T-helper 2 cell treated with Interferon-gamma antibody and Interleukin-4, amounts not matched to agents 5 μg/mL and 100 μg/mL, for 36 hours (primary cell): ENCODE results near the gene COL24A1.
"Not testable (repeated sequence)": the region's sequence is repeated elsewhere in the genome, so short reads cannot be mapped to it uniquely, and the experiment has no call there.

Source experiments
- DNase-seq: peaks from one replicate; pipeline ENCODE4 v3.0.0; 2021; ENCODE audit warnings: low spot score
- H3K27ac Mint-ChIP-seq: one replicate; pipeline ENCODE4 v1.8.0; 2021; ENCODE audit warnings: mild to moderate bottlenecking, mixed read lengths
- H3K27me3 Mint-ChIP-seq: one replicate; pipeline ENCODE4 v1.8.0; 2021; ENCODE audit warnings: low read depth, mixed read lengths
- H3K36me3 Mint-ChIP-seq: one replicate; pipeline ENCODE4 v1.8.0; 2021; ENCODE audit warnings: low read depth, mixed read lengths
- H3K4me1 Mint-ChIP-seq: one replicate; pipeline ENCODE4 v1.8.0; 2021; ENCODE audit warnings: low read depth, mixed read lengths
- H3K4me3 Mint-ChIP-seq: one replicate; pipeline ENCODE4 v1.8.0; 2022; ENCODE audit warnings: mild to moderate bottlenecking, moderate library complexity, mixed read lengths
- H3K9me3 Mint-ChIP-seq: one replicate; pipeline ENCODE4 v1.8.0; 2021; ENCODE audit warnings: mixed read lengths

The COL24A1 gene

DNA sequence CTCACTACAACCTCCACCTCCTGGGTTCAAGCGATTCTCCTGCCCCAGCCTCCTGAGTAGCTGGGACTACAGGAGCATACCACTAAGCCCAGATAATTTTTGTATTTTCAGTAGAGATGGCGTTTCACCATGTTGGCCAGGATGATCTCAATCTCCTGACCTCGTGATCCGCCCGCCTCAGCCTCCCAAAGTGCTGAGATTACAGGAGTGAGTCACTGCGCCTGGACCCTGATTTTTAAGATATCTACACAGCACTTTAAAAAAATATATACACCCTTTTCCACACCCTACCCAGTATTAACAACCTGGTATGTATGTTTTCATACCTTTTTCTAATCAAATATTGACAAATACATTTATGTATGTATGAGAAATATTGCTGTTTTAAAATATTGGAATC lies 379.6 kb downstream of the COL24A1 start:
- not testable (repeated sequence) for H3K36me3 Mint-ChIP-seq, H3K27ac Mint-ChIP-seq, H3K9me3 Mint-ChIP-seq, H3K4me3 Mint-ChIP-seq, H3K4me1 Mint-ChIP-seq, DNase-seq, H3K27me3 Mint-ChIP-seq

GRCh38 chr1:85762804-85763203 lies 393.8 kb downstream of the COL24A1 start:
- no peak overlapping the region for H3K4me3 Mint-ChIP-seq
- DNase-seq = no peak
- no peaks in the 10 kb centered on the region for H3K9me3 Mint-ChIP-seq
- no peak overlapping the region for H3K27ac Mint-ChIP-seq
- no peaks in the 10 kb centered on the region for H3K36me3 Mint-ChIP-seq
- no peaks in the 10 kb centered on the region for H3K4me1 Mint-ChIP-seq
- H3K27me3 Mint-ChIP-seq = no peaks in the 10 kb centered on the region

DNA sequence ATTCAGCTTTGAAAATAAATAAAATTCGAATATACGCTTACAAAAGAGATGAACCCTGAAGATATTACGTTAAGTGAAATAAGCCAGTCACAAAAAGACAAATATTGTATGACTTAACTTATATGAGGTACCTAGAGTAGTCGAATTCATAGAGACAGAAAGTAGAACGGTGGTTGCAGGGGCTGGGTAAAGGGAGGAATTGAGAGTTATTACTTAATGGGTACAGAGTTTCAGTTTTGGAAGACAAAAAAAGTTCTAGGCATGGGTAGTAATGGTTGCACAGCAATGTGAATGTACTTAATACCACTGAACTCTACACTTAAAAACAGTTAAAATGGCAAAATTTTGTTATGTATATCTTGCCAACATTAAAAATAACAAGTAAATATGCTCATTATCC lies 399.7 kb downstream of the COL24A1 start:
- no peak overlapping the region for H3K27ac Mint-ChIP-seq
- H3K9me3 Mint-ChIP-seq = no peaks in the 10 kb centered on the region
- no peak overlapping the region for H3K4me3 Mint-ChIP-seq

DNA sequence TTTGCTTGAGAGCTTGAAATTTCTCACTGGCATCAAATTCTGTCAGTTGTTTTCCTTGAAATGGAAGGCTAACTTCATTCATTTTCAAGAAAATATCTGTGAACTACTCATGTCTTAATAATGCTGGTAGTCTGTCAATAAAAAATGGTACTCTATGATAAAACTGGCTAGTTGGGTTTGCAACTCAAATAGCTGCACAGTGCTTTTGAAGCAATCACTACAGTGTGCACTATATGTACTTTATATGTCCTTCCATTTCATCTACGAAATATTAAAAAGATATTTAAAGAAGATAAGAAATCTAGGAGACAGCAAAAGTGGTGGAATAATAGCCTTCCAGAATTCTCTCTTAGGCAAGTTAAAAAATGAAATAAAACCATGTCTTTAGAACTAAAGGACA lies 408.5 kb downstream of the COL24A1 start:
- H3K9me3 Mint-ChIP-seq = no peaks in the 10 kb centered on the region
- no peaks in the 10 kb centered on the region for H3K27me3 Mint-ChIP-seq
- no peak for DNase-seq
- H3K4me1 Mint-ChIP-seq = no peaks in the 10 kb centered on the region
- H3K36me3 Mint-ChIP-seq = no peaks in the 10 kb centered on the region
- H3K4me3 Mint-ChIP-seq = no peak overlapping the region
- no peak overlapping the region for H3K27ac Mint-ChIP-seq

More for the DNA sequence above, 399.7 kb downstream of the COL24A1 start:
- no peak for DNase-seq
- Mint-ChIP-seq H3K36me3 (no peaks in the 10 kb centered on the region), H3K4me1 (no peaks in the 10 kb centered on the region), H3K27me3 (no peaks in the 10 kb centered on the region)

GRCh38 chr1:85746777-85747176 lies 409.8 kb downstream of the COL24A1 start:
- Mint-ChIP-seq H3K27ac (no peak overlapping the region), H3K27me3 (no peaks in the 10 kb centered on the region), H3K9me3 (no peaks in the 10 kb centered on the region), H3K4me3 (no peak overlapping the region), H3K36me3 (no peaks in the 10 kb centered on the region), H3K4me1 (no peaks in the 10 kb centered on the region)
- DNase-seq = no peak

- DNase-seq = no peak
- Mint-ChIP-seq H3K27me3 (no peaks in the 10 kb centered on the region), H3K4me1 (no peaks in the 10 kb centered on the region), H3K9me3 (no peaks in the 10 kb centered on the region), H3K27ac (no peak overlapping the region), H3K36me3 (no peaks in the 10 kb centered on the region), H3K4me3 (no peak overlapping the region)
These were observed 412.8 kb downstream of the COL24A1 start for GRCh38 chr1:85743814-85744213.

DNA sequence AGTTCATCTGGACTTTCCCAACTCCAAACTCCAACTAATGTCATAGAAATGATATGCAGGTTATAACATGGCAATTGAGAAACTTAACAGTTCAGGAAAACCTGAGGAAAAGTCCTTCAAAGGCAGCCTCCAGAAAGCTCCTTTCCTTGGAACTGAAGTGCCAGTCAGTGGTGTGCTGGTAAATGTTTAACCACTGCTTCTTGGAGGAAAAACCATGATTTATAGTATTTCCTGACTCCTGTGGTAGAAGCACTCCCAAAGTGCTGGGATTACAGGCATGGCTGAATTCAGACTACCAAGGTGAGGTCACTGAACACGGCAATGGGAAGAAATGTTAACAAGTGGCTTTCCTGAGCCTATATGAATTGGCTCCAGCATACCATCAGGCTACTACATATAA lies 421.6 kb downstream of the COL24A1 start:
- H3K9me3 Mint-ChIP-seq = no peaks in the 10 kb centered on the region
- no peak overlapping the region for H3K27ac Mint-ChIP-seq

DNA sequence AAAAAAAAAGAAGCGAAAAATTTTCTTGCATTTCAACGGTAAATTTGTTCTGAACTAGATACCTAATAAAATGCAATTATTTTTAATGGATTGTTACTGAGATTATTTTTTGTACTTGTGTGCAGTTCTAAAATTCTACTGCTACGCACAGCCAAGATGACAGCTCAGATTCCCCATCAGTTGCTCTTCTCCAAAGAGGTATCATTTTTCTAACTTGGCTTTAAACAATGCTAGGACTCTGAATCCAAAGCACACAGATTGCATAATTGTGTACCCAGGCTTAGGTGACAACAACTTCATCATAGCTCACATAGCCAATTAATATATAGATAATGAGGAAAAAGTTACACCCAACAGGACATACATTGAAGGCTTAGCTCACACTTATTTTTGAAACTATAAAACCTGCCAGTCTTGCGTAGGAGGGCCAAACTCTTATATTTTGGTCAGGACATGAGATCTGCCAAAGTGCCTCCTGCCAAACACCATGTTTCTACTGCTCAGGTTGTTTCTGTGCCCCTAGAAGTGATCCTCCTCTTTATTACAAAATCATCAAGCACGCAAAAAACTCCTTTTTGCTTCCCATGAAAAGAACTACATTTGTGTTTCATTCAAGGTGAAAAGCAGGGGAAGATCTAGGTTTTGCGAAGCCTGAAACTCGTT lies 437.8 kb downstream of the COL24A1 start:
- H3K9me3 Mint-ChIP-seq = peaks cover 19% of the 10 kb centered on the region
- no peak overlapping the region for H3K4me3 Mint-ChIP-seq
- no peaks in the 10 kb centered on the region for H3K36me3 Mint-ChIP-seq
- no peak for DNase-seq
- no peak overlapping the region for H3K27ac Mint-ChIP-seq
- peaks cover 6% of the 10 kb centered on the region for H3K27me3 Mint-ChIP-seq
- H3K4me1 Mint-ChIP-seq = peaks cover 7% of the 10 kb centered on the region

More for the DNA sequence above, 421.6 kb downstream of the COL24A1 start:
- peaks cover 2% of the 10 kb centered on the region for H3K27me3 Mint-ChIP-seq
- no peaks in the 10 kb centered on the region for H3K4me1 Mint-ChIP-seq
- no peak for DNase-seq
- H3K4me3 Mint-ChIP-seq = no peak overlapping the region
- H3K36me3 Mint-ChIP-seq = no peaks in the 10 kb centered on the region

DNA sequence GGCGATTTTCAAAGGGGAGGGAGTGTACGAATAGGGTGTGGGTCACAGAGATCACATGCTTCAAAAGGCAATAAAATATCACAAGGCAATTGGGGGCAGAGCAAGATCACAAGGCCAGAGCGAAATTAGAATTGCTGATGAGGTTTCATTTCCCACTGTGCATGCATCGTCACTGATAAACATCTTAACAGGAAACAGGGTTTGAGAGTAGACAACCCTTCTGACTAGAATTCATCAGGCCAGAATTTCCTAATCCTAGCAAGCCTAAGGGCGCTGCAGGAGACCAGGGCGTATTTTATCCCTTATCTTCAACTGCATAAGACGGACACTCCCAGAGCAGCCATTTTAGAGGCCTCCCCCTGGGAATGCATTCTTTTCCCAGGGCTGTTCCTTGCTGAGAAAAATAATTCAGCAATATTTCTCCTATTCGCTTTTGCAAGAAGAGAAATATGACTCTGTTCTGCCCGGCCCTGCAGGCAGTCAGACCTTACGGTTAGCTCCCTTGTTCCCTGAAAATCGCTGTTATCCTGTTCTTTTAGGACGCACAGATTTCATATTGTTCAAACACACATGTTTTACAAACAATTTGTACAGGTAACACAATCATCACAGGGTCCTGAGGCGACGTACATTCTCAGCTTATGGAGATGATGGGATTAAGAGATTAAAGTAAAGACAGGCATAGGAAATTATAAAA lies 442.0 kb downstream of the COL24A1 start:
- not testable (repeated sequence) for H3K36me3 Mint-ChIP-seq, H3K27me3 Mint-ChIP-seq, H3K4me1 Mint-ChIP-seq, DNase-seq, H3K27ac Mint-ChIP-seq, H3K4me3 Mint-ChIP-seq
- H3K9me3 Mint-ChIP-seq = peaks cover 17% of the 10 kb centered on the region

DNA sequence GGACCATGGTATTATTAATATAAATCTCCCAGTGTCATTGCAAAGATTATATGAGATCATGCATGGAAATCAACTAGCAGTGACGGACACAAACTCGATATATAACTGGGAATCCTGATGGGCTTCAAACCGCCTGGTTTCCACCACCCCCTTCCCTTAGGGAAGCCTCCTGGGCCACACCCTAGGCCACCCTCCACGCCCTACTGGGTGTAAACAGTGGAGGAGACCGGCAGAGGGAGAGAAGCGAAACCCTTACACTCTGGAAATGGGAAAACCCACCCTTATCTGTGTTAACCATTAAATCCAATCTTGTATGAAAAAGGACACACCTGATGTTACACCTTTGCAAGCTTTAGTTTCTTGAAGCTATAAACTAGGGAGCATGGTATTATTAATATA lies 447.7 kb downstream of the COL24A1 start:
- no peak for DNase-seq
- peaks cover 10% of the 10 kb centered on the region for H3K4me1 Mint-ChIP-seq
- no peak overlapping the region for H3K4me3 Mint-ChIP-seq
- H3K36me3 Mint-ChIP-seq = peaks cover 19% of the 10 kb centered on the region
- peaks cover 4% of the 10 kb centered on the region for H3K9me3 Mint-ChIP-seq
- no peak overlapping the region for H3K27ac Mint-ChIP-seq
- H3K27me3 Mint-ChIP-seq = no peaks in the 10 kb centered on the region

DNA sequence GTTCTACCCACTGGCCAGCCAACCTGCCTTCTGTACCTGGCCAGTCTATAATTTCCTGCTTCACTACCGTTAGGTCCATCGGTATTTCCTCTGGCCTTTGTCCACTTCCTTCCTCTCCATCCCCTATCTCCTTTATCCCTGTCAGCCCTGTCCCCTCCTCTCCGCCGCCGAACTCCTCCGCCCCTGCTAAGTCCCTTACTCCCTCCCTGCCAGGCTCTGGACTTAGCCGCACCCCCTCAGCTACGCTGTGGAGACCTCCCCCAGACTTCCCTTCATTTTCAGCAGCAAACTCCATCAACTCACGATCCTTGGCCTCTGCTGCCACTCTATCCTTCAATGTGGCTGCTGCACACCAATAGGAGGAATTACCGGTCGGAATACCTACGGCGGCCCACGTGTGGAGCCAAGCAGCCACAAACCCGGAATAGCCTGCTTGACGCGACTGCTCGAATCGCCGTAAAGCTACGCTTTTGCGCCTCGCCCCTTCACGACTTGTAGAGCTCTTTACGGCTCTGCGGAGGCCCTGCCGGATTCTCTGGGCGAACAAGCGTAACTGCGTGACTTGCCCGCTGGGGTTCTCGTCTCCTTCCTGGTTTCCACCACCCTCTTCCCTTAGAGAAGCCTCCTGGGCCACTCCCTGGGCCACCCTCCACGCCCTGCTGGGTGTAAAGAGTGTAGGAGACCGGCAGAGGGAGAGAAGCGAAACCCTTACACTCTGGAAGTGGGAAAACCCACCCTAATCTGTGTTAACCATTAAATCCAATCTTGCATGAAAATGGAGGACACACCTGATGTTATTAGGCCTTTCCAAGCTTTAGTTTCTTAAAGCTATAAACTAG lies 448.4 kb downstream of the COL24A1 start, which contains the start of gene ZNHIT6:
Gene ZNHIT6 (minus strand): TSS at position 444 of the 839 bp plus-strand sequence. CDS start 149 bp downstream, at position 295.
- H3K4me1 Mint-ChIP-seq = peaks cover 16% of the 10 kb centered on the region

DNA sequence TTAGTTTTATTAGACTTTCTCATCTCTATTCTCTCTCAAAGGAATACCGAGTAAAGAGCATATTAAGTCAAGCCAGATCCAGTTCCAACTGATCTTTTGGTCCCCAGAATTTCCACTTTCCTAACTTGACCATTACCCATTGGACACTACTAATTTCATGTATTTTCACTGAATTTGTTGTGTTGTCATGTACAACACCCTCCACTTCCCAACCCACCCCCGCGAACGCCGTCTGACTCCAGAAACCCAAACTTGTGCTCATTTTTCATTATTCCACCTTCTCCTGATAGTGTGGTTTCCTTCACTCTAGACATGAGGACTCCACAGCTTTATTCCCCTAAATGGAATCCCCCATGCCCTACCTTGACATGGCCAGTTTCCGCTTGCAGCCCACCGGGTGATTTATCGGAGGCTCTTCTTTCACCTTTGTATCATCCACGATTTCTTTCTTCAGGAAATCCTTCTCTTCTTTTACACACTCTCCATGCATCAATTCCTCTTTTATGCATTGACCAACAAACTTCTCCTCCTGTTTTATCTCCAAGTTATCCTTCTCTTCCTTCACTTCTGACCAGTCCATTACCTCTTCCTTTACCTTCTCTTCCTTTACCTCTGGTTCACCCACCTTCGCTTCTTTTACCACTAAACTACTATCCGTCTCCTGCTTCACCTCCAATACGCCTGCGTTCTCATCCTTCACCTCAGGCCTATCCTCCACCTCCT lies 449.1 kb downstream of the COL24A1 start:
- Mint-ChIP-seq H3K27me3 (no peaks in the 10 kb centered on the region), H3K36me3 (peaks cover 29% of the 10 kb centered on the region), H3K4me1 (peaks cover 21% of the 10 kb centered on the region), H3K27ac (no peak overlapping the region), H3K4me3 (no peak overlapping the region), H3K9me3 (no peaks in the 10 kb centered on the region)
- DNase-seq = no peak

More for the DNA sequence above, 448.4 kb downstream of the COL24A1 start, which contains the start of gene ZNHIT6:
- H3K9me3 Mint-ChIP-seq = no peaks in the 10 kb centered on the region
- H3K27ac Mint-ChIP-seq = no peak within 1 kb of the TSS
- H3K36me3 Mint-ChIP-seq = peaks cover 25% of the 10 kb centered on the region
- no peak within 1 kb of the TSS for H3K4me3 Mint-ChIP-seq
- DNase-seq = peak; percentile 83
- no peaks in the 10 kb centered on the region for H3K27me3 Mint-ChIP-seq

- Mint-ChIP-seq H3K27me3 (no peaks in the 10 kb centered on the region), H3K27ac (no peak overlapping the region), H3K4me1 (peaks cover 22% of the 10 kb centered on the region), H3K36me3 (peaks cover 40% of the 10 kb centered on the region), H3K4me3 (peak overlapping the region; percentile 47), H3K9me3 (no peaks in the 10 kb centered on the region)
- DNase-seq = no peak
These were observed 450.6 kb downstream of the COL24A1 start for GRCh38 chr1:85705940-85706339.
